Stimulated activated CD8-positive, alpha-beta memory T cell treated with anti-CD3 and anti-CD28 coated beads, Interleukin-15, amount 100 ng/mL, for 4 hours (primary cell): Measurements from ENCODE around the gene SLC36A2.

Experiments used
- DNase-seq, 2 donors: peaks; one replicate each; pipeline ENCODE4 v3.0.0-alpha.2; 2020; ENCODE audit warnings: low read depth in 2 of 2

SLC36A2 gene

GRCh38 chr5:151283120-151283825, 64.1 kb downstream of the SLC36A2 start:
- no peak for DNase-seq

GRCh38 chr5:151281001-151281639, 66.2 kb downstream of the SLC36A2 start:
- DNase-seq = no peak

- no peak for DNase-seq
These were observed 66.9 kb downstream of the SLC36A2 start for GRCh38 chr5:151280443-151280842.

- DNase-seq = no peak
These were observed 68.5 kb downstream of the SLC36A2 start for GRCh38 chr5:151278845-151279244.

GRCh38 chr5:151275803-151276202, 71.6 kb downstream of the SLC36A2 start:
- DNase-seq = no peak

- no peak for DNase-seq
These were observed 72.7 kb downstream of the SLC36A2 start for GRCh38 chr5:151274666-151275065.

GRCh38 chr5:151271336-151271735, 76.0 kb downstream of the SLC36A2 start:
- DNase-seq = no peak

GRCh38 chr5:151270599-151270998, 76.8 kb downstream of the SLC36A2 start:
- no peak for DNase-seq

GRCh38 chr5:151267491-151268260, 79.7 kb downstream of the SLC36A2 start:
- no peak for DNase-seq
